ENCODE measurements around the gene WIPF2.

The WIPF2 gene

GRCh38 chr17:40327735-40328385 lies 108.8 kb downstream of the WIPF2 start:
- DNase-seq (ENCODE audit: low spot score): no peak

GRCh38 chr17:40328386-40328766 lies 109.3 kb downstream of the WIPF2 start:
- no peak for DNase-seq (ENCODE audit: low spot score)

- no peak for DNase-seq (ENCODE audit: low spot score)
Observed at GRCh38 chr17:40329839-40330794, 111.0 kb downstream of the WIPF2 start.

- no peak for DNase-seq (ENCODE audit: low spot score)
Observed at GRCh38 chr17:40330850-40331470, 111.9 kb downstream of the WIPF2 start.

- DNase-seq (ENCODE audit: low spot score): no peak
Observed at GRCh38 chr17:40331743-40332641, 112.9 kb downstream of the WIPF2 start.

Measured in activated CD4-positive, alpha-beta T cell treated with anti-CD3 and anti-CD28 coated beads, Interleukin-2, Interleukin-4, amounts not matched to agents 100 ng/mL and 50 ng/mL, durations not matched to agents 16 hours and 8 hours (primary cell).